Stimulated activated CD8-positive, alpha-beta memory T cell treated with anti-CD3 and anti-CD28 coated beads, Interleukin-7, amount 100 ng/mL, for 48 hours (primary cell): ENCODE measurements around the gene PMF1.

ENCODE experiments used
- DNase-seq, 2 donors: peaks; one replicate each; pipeline ENCODE4 v3.0.0-alpha.2; 2020; ENCODE audit warnings: low read depth in 1 of 2; ENCODE audit errors: extremely low read depth in 1 of 2

PMF1 gene

GRCh38 chr1:156233426-156234127, 20.8 kb downstream of the PMF1 start:
- no peak for DNase-seq

- DNase-seq: no peak
These were observed 23.4 kb downstream of the PMF1 start for GRCh38 chr1:156236164-156236563.

- DNase-seq: no peak
These were observed 25.4 kb downstream of the PMF1 start for GRCh38 chr1:156238248-156238647.

GRCh38 chr1:156241311-156241811, 28.6 kb downstream of the PMF1 start:
- no peak for DNase-seq

GRCh38 chr1:156241926-156242325, 29.1 kb downstream of the PMF1 start, which contains the start of gene BGLAP:
BGLAP (plus strand) TSS chr1:156242184; CDS start chr1:156242232, 48 bp downstream.
- no peak for DNase-seq

- DNase-seq: no peak
These were observed 29.9 kb downstream of the PMF1 start for GRCh38 chr1:156242738-156243137.

GRCh38 chr1:156244126-156244525, 31.3 kb downstream of the PMF1 start:
- no peak for DNase-seq

- DNase-seq: no peak
These were observed 31.9 kb downstream of the PMF1 start for GRCh38 chr1:156244712-156245111.

- no peak for DNase-seq
These were observed 32.8 kb downstream of the PMF1 start for GRCh38 chr1:156245451-156246232.

GRCh38 chr1:156246241-156246780, 33.5 kb downstream of the PMF1 start:
- DNase-seq: no peak

GRCh38 chr1:156246781-156247459, 34.1 kb downstream of the PMF1 start:
- no peak for DNase-seq

- no peak for DNase-seq
These were observed 34.9 kb downstream of the PMF1 start, which contains the start of gene PAQR6 for GRCh38 chr1:156247460-156248322. PAQR6 (minus strand) TSS chr1:156248056; CDS start chr1:156246731, 1,325 bp downstream.

- DNase-seq: no peak
These were observed 35.5 kb downstream of the PMF1 start for GRCh38 chr1:156248323-156248683.

GRCh38 chr1:156249593-156249992, 36.8 kb downstream of the PMF1 start:
- DNase-seq: no peak

- no peak for DNase-seq
These were observed 38.7 kb downstream of the PMF1 start for GRCh38 chr1:156251527-156251926.

- DNase-seq: no peak
These were observed 40.8 kb downstream of the PMF1 start for GRCh38 chr1:156253634-156254033.

GRCh38 chr1:156257711-156258110, 44.9 kb downstream of the PMF1 start:
- no peak for DNase-seq

- no peak for DNase-seq
These were observed 46.1 kb downstream of the PMF1 start for GRCh38 chr1:156258859-156259258.

- DNase-seq: no peak
These were observed 47.0 kb downstream of the PMF1 start for GRCh38 chr1:156259805-156260204.

- DNase-seq: no peak
These were observed 48.1 kb downstream of the PMF1 start for GRCh38 chr1:156260896-156261295.
